ENCODE measurements around the gene BRAF.
"Not testable (repeated sequence)": the region's sequence is repeated elsewhere in the genome, so short reads cannot be mapped to it uniquely, and the experiment has no call there.

The BRAF gene

GRCh38 chr7:140917258-140917657 lies 7.5 kb downstream of the BRAF start:
- no peak for DNase-seq

- DNase-seq: no peak
Observed at GRCh38 chr7:140915935-140916555, 8.7 kb downstream of the BRAF start.

GRCh38 chr7:140914083-140914482 lies 10.6 kb downstream of the BRAF start:
- no peak for DNase-seq

GRCh38 chr7:140913596-140913928 lies 11.2 kb downstream of the BRAF start:
- not testable (repeated sequence) for DNase-seq

- no peak for DNase-seq
Observed at GRCh38 chr7:140911746-140912145, 13.0 kb downstream of the BRAF start.

- DNase-seq: no peak
Observed at GRCh38 chr7:140909476-140910161, 15.1 kb downstream of the BRAF start.

GRCh38 chr7:140908361-140908760 lies 16.4 kb downstream of the BRAF start:
- DNase-seq: no peak

- DNase-seq: no peak
Observed at GRCh38 chr7:140903741-140904480, 20.8 kb downstream of the BRAF start.

- no peak for DNase-seq
Observed at GRCh38 chr7:140902303-140902953, 22.3 kb downstream of the BRAF start.

- no peak for DNase-seq
Observed at GRCh38 chr7:140901941-140902302, 22.8 kb downstream of the BRAF start.

- peak; percentile 40 for DNase-seq
Observed at GRCh38 chr7:140899883-140900282, 24.8 kb downstream of the BRAF start.

GRCh38 chr7:140898786-140899536 lies 25.8 kb downstream of the BRAF start:
- DNase-seq: no peak

- DNase-seq: no peak
Observed at GRCh38 chr7:140896996-140897395, 27.7 kb downstream of the BRAF start.

- DNase-seq: no peak
Observed at GRCh38 chr7:140889645-140890044, 35.1 kb downstream of the BRAF start.

GRCh38 chr7:140889150-140889549 lies 35.6 kb downstream of the BRAF start:
- DNase-seq: no peak

GRCh38 chr7:140888087-140888486 lies 36.6 kb downstream of the BRAF start:
- DNase-seq: no peak

- DNase-seq: no peak
Observed at GRCh38 chr7:140885735-140886334, 38.9 kb downstream of the BRAF start.

- DNase-seq: no peak
Observed at GRCh38 chr7:140883378-140883777, 41.4 kb downstream of the BRAF start.

GRCh38 chr7:140882834-140883233 lies 41.9 kb downstream of the BRAF start:
- DNase-seq: not testable (repeated sequence)

GRCh38 chr7:140881507-140882228 lies 43.1 kb downstream of the BRAF start:
- DNase-seq: no peak

GRCh38 chr7:140877249-140877524 lies 47.5 kb downstream of the BRAF start:
- DNase-seq: no peak
